CD8-positive, alpha-beta memory T cell (primary cell): ENCODE measurements around the gene LAMA2. TPM values are rescaled to one million over a fixed set of nuclear protein-coding genes. Genes with fewer than 3 reads are reported as not detected.

Experiments
- CTCF ChIA-PET: fragments of 350-600 bp; sonication (Branson Sonifier 250); formaldehyde crosslinking; loops from one replicate; lab custom pipeline; 2021; ENCODE audit warnings: antibody characterized with exemption; lab: Charles Lee
- POLR2A ChIA-PET: fragments of 350-600 bp; sonication (Branson Sonifier 250); formaldehyde crosslinking; loops from one replicate; lab custom pipeline; 2021; ENCODE audit warnings: antibody characterized with exemption; lab: Charles Lee
- DNase-seq, 5 donors: peaks; one replicate each; pipeline versions ENCODE4 v3.0.0 to v3.0.0-alpha.2; 2020 to 2022; ENCODE audit warnings: mixed read lengths in 1 of 5
- H3K27ac ChIP-seq: one replicate; pipeline ENCODE4 v1.7.0; 2013; ENCODE audit warnings: low read depth, mild to moderate bottlenecking, low read length, moderate library complexity
- H3K27me3 ChIP-seq: 2 replicates; pipeline ENCODE4 v1.7.0; 2013; ENCODE audit warnings: low read length, mild to moderate bottlenecking; ENCODE audit not compliant: insufficient read depth, poor library complexity, severe bottlenecking
- H3K36me3 ChIP-seq: 2 replicates; pipeline ENCODE4 v1.7.0; 2013; ENCODE audit warnings: mild to moderate bottlenecking, low read length, moderate library complexity; ENCODE audit not compliant: insufficient read depth
- H3K4me1 ChIP-seq: 2 replicates; pipeline ENCODE4 v1.7.0; 2013; ENCODE audit warnings: mild to moderate bottlenecking, low read length, moderate library complexity; ENCODE audit not compliant: insufficient read depth
- H3K4me3 ChIP-seq: 2 replicates; pipeline ENCODE4 v1.7.0; 2013; ENCODE audit warnings: mild to moderate bottlenecking, low read length
- H3K9me3 ChIP-seq: 2 replicates; pipeline ENCODE4 v1.7.0; 2013; ENCODE audit warnings: mild to moderate bottlenecking, low read length
- H3K27ac Mint-ChIP-seq, 8 donors: one replicate each; pipeline ENCODE4 v1.8.0; 2020 to 2021; ENCODE audit warnings: mixed read lengths in 8 of 8, mild to moderate bottlenecking in 6 of 8, inconsistent platforms in 3 of 8, moderate library complexity in 3 of 8
- H3K27me3 Mint-ChIP-seq, 2 donors: one replicate each; pipeline ENCODE4 v1.8.0; 2020 to 2021; ENCODE audit warnings: mixed read lengths in 2 of 2, mild to moderate bottlenecking in 1 of 2, moderate library complexity in 1 of 2
- H3K36me3 Mint-ChIP-seq, 3 donors: one replicate each; pipeline ENCODE4 v1.8.0; 2020 to 2021; ENCODE audit warnings: mixed read lengths in 3 of 3, inconsistent platforms in 1 of 3, mild to moderate bottlenecking in 1 of 3
- H3K4me1 Mint-ChIP-seq, 3 donors: one replicate each; pipeline ENCODE4 v1.8.0; 2020 to 2021; ENCODE audit warnings: mixed read lengths in 3 of 3, inconsistent platforms in 1 of 3, mild to moderate bottlenecking in 1 of 3
- H3K4me3 Mint-ChIP-seq, 7 donors: one replicate each; pipeline ENCODE4 v1.8.0; 2020 to 2021; ENCODE audit warnings: mixed read lengths in 7 of 7, mild to moderate bottlenecking in 6 of 7, moderate library complexity in 4 of 7, inconsistent platforms in 2 of 7
- H3K9me3 Mint-ChIP-seq, 5 donors: one replicate each; pipeline ENCODE4 v1.8.0; 2020 to 2022; ENCODE audit warnings: mixed read lengths in 5 of 5, mild to moderate bottlenecking in 3 of 5, moderate library complexity in 2 of 5, inconsistent platforms in 1 of 5
- polyA plus RNA-seq: library from polyadenylated mRNA; unstranded; fragments of 300-500 nt; fragmentation: Illumina TruSeq; gene quantifications from one replicate; pipeline ENCODE4 v1.2.3, GENCODE V29; 2021
- total RNA-seq, 2 experiments: library from RNA; stranded (reverse); gene quantifications; one replicate each; pipeline ENCODE4 v1.2.3, GENCODE V29; 2021

LAMA2 gene
- total and polyA plus RNA-seq, 3 experiments from 2014 or later = 0.09 to 0.96 (median 0.45) TPM

DNA sequence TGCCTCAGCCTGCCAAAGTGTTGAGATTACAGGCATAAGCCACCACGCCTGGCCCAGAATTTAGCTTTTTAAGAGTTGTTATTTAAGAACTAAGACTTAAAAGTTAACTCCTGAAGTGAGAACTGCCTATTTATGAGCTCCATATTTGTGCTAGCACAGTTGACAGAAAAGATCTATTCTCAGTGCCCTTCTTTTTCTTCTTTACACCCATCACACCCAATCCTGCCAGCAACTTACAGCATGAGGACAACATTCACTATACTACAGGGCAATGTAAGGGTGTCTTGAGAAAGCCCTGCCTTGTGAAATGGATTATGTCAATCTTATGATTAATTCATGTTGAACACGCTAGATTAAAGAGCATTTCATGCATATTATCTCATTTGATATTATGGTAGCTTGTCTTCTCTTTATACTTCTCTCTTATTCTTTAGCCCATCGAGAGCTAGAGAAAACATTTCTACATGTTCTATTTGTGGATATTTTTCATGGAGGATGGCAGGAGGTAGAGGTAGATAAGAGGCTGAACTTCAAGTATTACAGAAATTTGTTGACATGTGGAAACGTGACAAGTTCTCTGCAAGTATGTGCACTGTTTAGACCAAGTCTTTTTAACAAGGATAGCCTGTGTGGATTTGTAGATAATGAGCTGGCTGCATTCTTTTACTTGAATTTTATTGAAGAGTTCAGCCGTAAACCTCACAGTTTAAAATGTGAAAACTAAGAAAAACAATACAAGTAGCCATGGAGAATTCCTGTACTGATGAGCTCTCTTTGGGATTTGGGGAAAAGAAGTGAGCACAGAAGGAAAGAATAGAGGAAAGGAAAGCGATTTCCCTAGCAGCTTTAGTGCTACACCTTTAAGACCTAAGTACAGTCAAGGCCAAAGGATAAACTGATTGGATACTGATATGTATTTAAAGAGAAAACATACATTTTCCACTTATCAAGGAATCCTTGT, 614.8 kb downstream of the LAMA2 start:
- Histone ChIP-seq H3K27me3 (no peaks in the 10 kb centered on the region), H3K9me3 (no peaks in the 10 kb centered on the region), H3K4me3 (no peak overlapping the region), H3K4me1 (peaks cover 8% of the 10 kb centered on the region), H3K36me3 (no peaks in the 10 kb centered on the region), H3K27ac (no peak overlapping the region)
- CTCF ChIA-PET = interaction anchor here (1.4 kb wide), 1 partner anchor 233 kb away, joined by 4 read pairs; no protein-coding TSS in a partner anchor
- no peak for DNase-seq
- no peak overlapping the region for H3K27ac Mint-ChIP-seq
- peaks cover 11 to 15% (median 14%) of the 10 kb centered on the region in 3 donors for H3K4me1 Mint-ChIP-seq
- H3K9me3 Mint-ChIP-seq = no peaks in the 10 kb centered on the region
- POLR2A ChIA-PET = no interaction called here
- no peaks in the 10 kb centered on the region for H3K27me3 Mint-ChIP-seq
- no peaks in the 10 kb centered on the region for H3K36me3 Mint-ChIP-seq
- no peak overlapping the region for H3K4me3 Mint-ChIP-seq

DNA sequence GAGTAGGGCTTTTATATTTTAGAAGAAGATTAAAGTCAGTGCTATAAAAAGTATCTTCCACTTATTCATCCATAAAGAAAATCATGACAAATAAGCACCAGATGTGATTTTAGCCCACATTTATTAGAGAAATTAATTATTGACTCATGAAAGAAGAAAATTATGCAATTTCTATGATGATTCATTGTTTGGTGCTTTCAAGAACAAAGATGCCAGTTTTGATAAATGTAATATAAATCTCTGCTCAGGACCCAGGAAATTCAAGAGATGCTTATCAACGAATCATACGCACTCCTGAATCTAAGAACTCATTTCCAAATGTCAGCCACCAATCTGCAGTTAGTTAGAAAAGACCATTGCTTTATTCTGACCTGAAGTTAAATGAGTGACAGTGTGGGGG, 615.6 kb downstream of the LAMA2 start:
- Mint-ChIP-seq H3K4me1 (peaks cover 11 to 15% (median 14%) of the 10 kb centered on the region in 3 donors), H3K36me3 (no peaks in the 10 kb centered on the region), H3K27ac (no peak overlapping the region), H3K27me3 (no peaks in the 10 kb centered on the region), H3K9me3 (no peaks in the 10 kb centered on the region), H3K4me3 (peak overlapping the region in 3 of 7 donors; percentile 2 to 67 (median 43))
- no peaks in the 10 kb centered on the region for H3K9me3 ChIP-seq
- no peak overlapping the region for H3K4me3 ChIP-seq
- peaks cover 8% of the 10 kb centered on the region for H3K4me1 ChIP-seq
- ChIA-PET CTCF (interaction anchor here (1.4 kb wide), 1 partner anchor 232 kb away, joined by 4 read pairs; no protein-coding TSS in a partner anchor), POLR2A (no interaction called here)
- H3K27me3 ChIP-seq = no peaks in the 10 kb centered on the region
- no peak overlapping the region for H3K27ac ChIP-seq
- no peak for DNase-seq
- no peaks in the 10 kb centered on the region for H3K36me3 ChIP-seq

DNA sequence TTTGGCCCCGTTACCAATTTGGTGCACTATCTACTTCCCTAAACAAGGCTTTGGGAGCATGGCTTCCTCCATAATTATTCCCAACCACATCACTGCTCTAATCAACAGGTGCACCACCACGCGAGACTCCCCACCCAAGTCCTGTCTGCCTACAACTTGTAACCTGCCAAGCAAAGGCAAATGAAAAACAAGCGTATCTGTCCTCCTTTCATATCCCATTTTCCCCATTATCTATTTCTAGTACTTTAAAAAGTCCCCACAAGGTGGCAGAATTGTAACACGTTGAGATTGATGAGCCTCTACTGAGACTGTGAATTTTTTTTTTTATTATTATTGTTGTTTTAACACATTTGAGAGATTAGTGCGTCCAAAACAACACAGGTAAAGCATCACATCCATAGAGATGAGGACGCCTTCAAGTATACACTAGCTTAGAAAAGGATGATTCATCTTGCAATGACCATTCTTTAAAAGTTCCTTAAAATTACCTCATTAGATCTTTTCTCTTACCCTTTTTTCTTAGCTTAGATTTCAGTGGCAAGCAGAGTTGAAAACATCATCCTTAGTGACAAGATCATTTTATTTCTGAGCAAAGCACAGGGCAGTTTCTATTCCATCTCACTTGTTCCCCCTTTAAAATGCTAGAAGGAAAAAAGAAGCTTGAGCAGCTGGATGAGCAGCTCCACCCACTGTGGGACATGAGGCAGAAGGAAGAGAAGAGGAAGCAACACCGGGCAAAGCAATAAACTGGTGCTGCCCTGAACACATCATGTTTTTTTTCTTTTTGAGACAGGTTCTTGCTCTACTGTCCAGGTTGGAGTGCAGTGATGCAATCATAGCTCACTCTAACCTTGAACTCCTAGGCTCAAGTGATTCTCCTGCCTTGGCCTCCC, 616.3 kb downstream of the LAMA2 start:
- peak in 2 of 5 donors; percentile 41 to 48 for DNase-seq
- POLR2A ChIA-PET = no interaction called here
- Mint-ChIP-seq H3K27me3 (no peaks in the 10 kb centered on the region), H3K4me1 (peaks cover 11 to 15% (median 14%) of the 10 kb centered on the region in 3 donors), H3K9me3 (no peaks in the 10 kb centered on the region), H3K36me3 (no peaks in the 10 kb centered on the region), H3K4me3 (peak overlapping the region in 5 of 7 donors; percentile 2 to 67 (median 7)), H3K27ac (peak overlapping the region in 4 of 8 donors; percentile 19 to 53 (median 32))
- CTCF ChIA-PET = interaction anchor here (0.6 to 2.2 kb wide), 13 partner anchors 9 to 439 kb away, joined by 3 to 8 read pairs (median 3); no protein-coding TSS in a partner anchor
- Histone ChIP-seq H3K27ac (no peak overlapping the region), H3K4me1 (peaks cover 8% of the 10 kb centered on the region), H3K27me3 (no peaks in the 10 kb centered on the region), H3K4me3 (no peak overlapping the region), H3K36me3 (no peaks in the 10 kb centered on the region), H3K9me3 (no peaks in the 10 kb centered on the region)

DNA sequence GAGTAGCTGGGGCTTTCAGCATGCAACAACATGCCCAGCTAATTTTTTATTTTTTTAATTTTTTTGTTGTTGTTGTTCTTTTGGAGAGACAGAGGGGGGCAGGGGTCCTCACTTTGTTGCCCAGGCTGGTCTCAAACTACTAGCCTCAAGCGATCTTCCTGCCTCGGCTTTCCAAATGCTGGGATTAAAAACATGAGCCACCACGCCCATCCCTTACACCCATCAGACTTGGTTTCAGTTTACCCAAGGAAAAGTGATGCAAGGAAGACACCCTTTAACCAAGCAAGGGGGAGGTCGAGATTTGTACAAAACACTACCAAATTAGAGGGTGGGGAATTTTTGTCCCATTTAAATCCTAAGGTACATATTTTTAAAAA, 616.9 kb downstream of the LAMA2 start:
- H3K9me3 ChIP-seq = no peaks in the 10 kb centered on the region
- no peaks in the 10 kb centered on the region for H3K36me3 Mint-ChIP-seq
- CTCF ChIA-PET = interaction anchor here (0.6 to 2.2 kb wide), 13 partner anchors 9 to 439 kb away, joined by 3 to 8 read pairs (median 3); no protein-coding TSS in a partner anchor
- H3K27me3 ChIP-seq = no peaks in the 10 kb centered on the region
- no peaks in the 10 kb centered on the region for H3K36me3 ChIP-seq
- H3K27me3 Mint-ChIP-seq = no peaks in the 10 kb centered on the region
- no peaks in the 10 kb centered on the region for H3K9me3 Mint-ChIP-seq
- no peak overlapping the region for H3K4me3 ChIP-seq
- DNase-seq = no peak
- no peak overlapping the region for H3K27ac ChIP-seq
- H3K4me1 ChIP-seq = peaks cover 8% of the 10 kb centered on the region
- H3K4me3 Mint-ChIP-seq = no peak overlapping the region
- H3K27ac Mint-ChIP-seq = no peak overlapping the region
- peaks cover 11 to 15% (median 14%) of the 10 kb centered on the region in 3 donors for H3K4me1 Mint-ChIP-seq
- POLR2A ChIA-PET = no interaction called here

DNA sequence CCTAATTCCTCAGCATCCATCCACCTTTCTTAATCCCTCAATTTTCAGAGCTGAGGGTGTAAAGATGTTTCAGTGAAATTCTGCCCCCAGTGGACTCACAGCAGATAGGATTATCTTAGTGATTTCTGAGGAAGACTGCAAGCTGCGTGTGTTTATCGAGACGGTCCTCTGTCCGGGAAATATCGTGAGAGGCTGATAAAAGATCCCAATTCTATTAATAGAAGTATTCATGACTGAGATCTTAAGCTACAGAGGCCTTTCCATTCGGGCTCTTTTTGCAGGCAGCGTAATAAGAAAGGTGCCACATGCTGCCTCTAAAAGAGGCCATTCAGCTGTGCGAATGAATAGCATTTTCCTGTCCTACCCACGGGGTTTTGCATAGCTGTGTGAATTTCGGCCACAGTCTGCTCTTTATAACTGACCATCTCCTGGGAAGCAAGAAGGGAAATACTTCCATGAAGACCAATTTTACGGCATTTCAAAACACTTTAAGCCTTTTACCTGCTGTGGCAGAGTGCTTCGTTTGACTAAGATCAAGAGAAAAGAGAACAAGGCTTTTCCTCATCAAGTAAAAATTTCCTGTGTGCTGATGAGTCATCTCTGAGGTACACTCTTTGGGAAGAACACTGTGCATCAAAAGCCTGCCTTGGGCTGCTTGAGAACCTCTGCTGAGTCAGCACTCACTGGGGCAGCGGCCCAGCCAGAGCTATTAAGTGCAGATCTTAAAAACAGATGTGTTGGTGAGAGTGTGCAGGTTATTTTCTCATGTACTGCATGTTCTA, 618.2 kb downstream of the LAMA2 start:
- ChIA-PET CTCF (interaction anchor here (0.8 to 2.2 kb wide), 8 partner anchors 9 to 517 kb away, joined by 3 to 8 read pairs (median 4); no protein-coding TSS in a partner anchor), POLR2A (interaction anchor here (0.6 kb wide), 1 partner anchor 42 kb away, joined by 5 read pairs; no protein-coding TSS in a partner anchor)

DNA sequence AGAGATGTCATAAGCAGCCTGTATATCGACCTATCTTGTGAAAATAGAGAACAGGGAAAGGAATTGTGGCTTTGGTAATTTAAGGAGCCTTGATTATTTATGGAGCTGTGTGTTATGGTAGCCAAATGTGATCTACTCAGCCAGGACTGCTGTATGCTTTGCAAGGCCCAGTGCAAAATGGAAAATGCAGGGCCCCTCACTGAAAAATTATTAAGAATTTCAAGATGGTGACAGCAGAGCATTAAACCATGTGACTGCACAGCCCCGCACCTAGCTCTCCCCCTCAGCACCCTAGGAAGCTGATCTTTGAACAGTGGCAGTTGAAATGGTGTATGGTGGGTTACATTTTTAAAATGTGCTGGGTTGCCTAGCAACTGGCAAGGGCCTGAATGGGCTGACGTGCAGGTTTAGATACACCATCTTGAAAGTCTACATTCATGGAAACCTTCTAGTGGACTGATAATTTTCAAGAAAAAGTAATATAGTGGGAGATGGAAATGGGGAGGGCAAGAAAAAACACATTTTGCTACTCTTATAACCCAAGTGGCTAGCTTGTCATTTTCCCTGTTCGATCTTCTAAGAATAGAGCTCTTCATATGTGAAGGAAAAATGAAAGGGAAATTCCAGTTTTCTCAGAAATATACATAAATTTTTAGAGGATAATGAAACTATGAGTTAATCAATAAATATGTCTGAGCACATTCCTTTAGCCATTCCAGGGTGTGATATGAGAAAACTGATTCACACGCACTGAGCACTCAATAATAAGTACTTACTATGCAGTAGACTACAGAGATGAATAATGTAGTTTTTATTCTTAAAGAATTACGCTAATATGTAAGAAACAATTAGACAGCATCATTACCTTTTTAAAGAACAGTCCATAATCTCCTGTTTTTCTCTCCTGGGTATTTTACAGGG, 619.1 kb downstream of the LAMA2 start:
- ChIA-PET POLR2A (no interaction called here), CTCF (interaction anchor here (0.9 to 1.6 kb wide), 5 partner anchors 8 to 226 kb away, joined by 3 to 5 read pairs (median 4); no protein-coding TSS in a partner anchor)
- Mint-ChIP-seq H3K36me3 (no peaks in the 10 kb centered on the region), H3K9me3 (no peaks in the 10 kb centered on the region), H3K27me3 (no peaks in the 10 kb centered on the region), H3K4me3 (no peak overlapping the region), H3K27ac (no peak overlapping the region), H3K4me1 (peaks cover 11 to 15% (median 14%) of the 10 kb centered on the region in 3 donors)
- no peaks in the 10 kb centered on the region for H3K9me3 ChIP-seq
- H3K27ac ChIP-seq = no peak overlapping the region
- H3K27me3 ChIP-seq = no peaks in the 10 kb centered on the region
- peaks cover 8% of the 10 kb centered on the region for H3K4me1 ChIP-seq
- DNase-seq = no peak
- H3K36me3 ChIP-seq = no peaks in the 10 kb centered on the region
- H3K4me3 ChIP-seq = no peak overlapping the region

More for the DNA sequence above, 618.2 kb downstream of the LAMA2 start:
- Mint-ChIP-seq H3K36me3 (no peaks in the 10 kb centered on the region), H3K4me1 (peaks cover 11 to 15% (median 14%) of the 10 kb centered on the region in 3 donors), H3K4me3 (no peak overlapping the region), H3K9me3 (no peaks in the 10 kb centered on the region), H3K27ac (peak overlapping the region in 1 of 8 donors; percentile 61), H3K27me3 (no peaks in the 10 kb centered on the region)
- Histone ChIP-seq H3K4me3 (no peak overlapping the region), H3K9me3 (no peaks in the 10 kb centered on the region), H3K4me1 (peaks cover 8% of the 10 kb centered on the region), H3K27me3 (no peaks in the 10 kb centered on the region), H3K36me3 (no peaks in the 10 kb centered on the region), H3K27ac (no peak overlapping the region)
- DNase-seq = no peak
